ENCODE results near the gene LGALS7. TPM values are rescaled to one million over a fixed set of nuclear protein-coding genes. Genes with fewer than 3 reads are reported as not detected.
"Not testable (repeated sequence)": the region's sequence is repeated elsewhere in the genome, so short reads cannot be mapped to it uniquely, and the experiment has no call there.

Gene LGALS7
- total and polyA plus RNA-seq, 2 of the 4 experiments (the other 2 are of a cell fraction), result not detected

- no peak overlapping the region for H3K9ac ChIP-seq (ENCODE audit: low read depth, low read length)
- CTCF ChIA-PET, result no interaction called here
- intact Hi-C loops (cut with micrococcal nuclease) (no loop called here), in situ Hi-C loops (cut with MboI; ENCODE audit: low sequenced_read_pairs) (no loop called here), dilution Hi-C loops (cut with HindIII; ENCODE audit: low sequenced_read_pairs, unreplicated experiment) (no loop called here)
- no peak overlapping the region for H2AK5ac ChIP-seq (ENCODE audit: low read depth, low read length)
- H3K14ac ChIP-seq (replicated peaks; ENCODE audit: low read depth, low read length), result no peak overlapping the region
- H3K4me2 ChIP-seq (ENCODE audit: low read depth, low read length), result no peak overlapping the region
- TF ChIP-seq RFX5 (IDR thresholded peaks at IDR 0.05; ENCODE audit: low read depth, low read length), result no peak
- no peak for TF ChIP-seq NFE2L2 (IDR thresholded peaks at IDR 0.05; ENCODE audit: low read depth, low read length)
- TF ChIP-seq CEBPB (IDR thresholded peaks at IDR 0.05; ENCODE audit: low read depth, low read length), result no peak
- no peak for TF ChIP-seq RAD21 (IDR thresholded peaks at IDR 0.05; ENCODE audit: low read length)
- no peak for TF ChIP-seq BHLHE40 (IDR thresholded peaks at IDR 0.05; ENCODE audit: low read depth, low read length)
- TF ChIP-seq MAZ (IDR thresholded peaks at IDR 0.05; ENCODE audit: borderline replicate concordance, low read depth, low read length), result no peak
- no peak for TF ChIP-seq ELK1 (IDR thresholded peaks at IDR 0.05; ENCODE audit: borderline replicate concordance, low read depth, low read length)
- H2AFZ ChIP-seq (replicated peaks; ENCODE audit: low read length, poor library complexity), result no peak overlapping the region
- H3K23ac ChIP-seq (ENCODE audit: low read depth, low read length), result no peak overlapping the region
- H3K56ac ChIP-seq (ENCODE audit: extremely low read depth, insufficient read depth, low read length), result no peak overlapping the region
- H3K9me1 ChIP-seq (ENCODE audit: insufficient read depth, low read length), result no peaks in the 10 kb centered on the region
- H3K27me3 ChIP-seq (ENCODE audit: control insufficient read depth, insufficient read depth, low read length), result 0 out of 2 replicates have a peak, but pooled peaks cover 1% of the 10 kb centered on the region
- no peaks in the 10 kb centered on the region for H3K36me3 ChIP-seq (ENCODE audit: control insufficient read depth, insufficient read depth, low read length)
- DNase-seq, result no peak
- no peak overlapping the region for H3K4me3 ChIP-seq (ENCODE audit: insufficient read depth, low read depth, low read length)
- no peaks in the 10 kb centered on the region for H3K79me1 ChIP-seq (ENCODE audit: low read depth in 1 of 2, low read length in 2 of 2)
- no peak overlapping the region for H4K91ac ChIP-seq (ENCODE audit: insufficient read depth, low read depth, low read length)
- no peak overlapping the region for H3K4ac ChIP-seq (ENCODE audit: low read depth, low read length)
- no peak overlapping the region for H2BK5ac ChIP-seq (ENCODE audit: low read depth, low read length, poor library complexity, severe bottlenecking)
- no peak overlapping the region for H2BK15ac ChIP-seq (ENCODE audit: low read depth, low read length)
- no peaks in the 10 kb centered on the region; the same call in 1 of the 2 replicates for H3K9me3 ChIP-seq (ENCODE audit: control insufficient read depth, insufficient read depth, low read length)
- BruUV-seq (replicated peaks), result no TSS peak
- no peak overlapping the region for H4K8ac ChIP-seq (ENCODE audit: low read depth in 2 of 2, low read length in 2 of 2)
- POLR2A ChIA-PET (ENCODE audit: unreplicated experiment), result no interaction called here
- no peak for ATAC-seq (ENCODE audit: low read depth)
- no peak overlapping the region for H3K27ac ChIP-seq (ENCODE audit: insufficient read depth, low read length)
- no peaks in the 10 kb centered on the region for H3K4me1 ChIP-seq (ENCODE audit: control insufficient read depth, insufficient read depth, low read length)
- H2BK120ac ChIP-seq (ENCODE audit: low read depth, low read length), result no peak overlapping the region
- no peaks in the 10 kb centered on the region for H4K20me1 ChIP-seq (ENCODE audit: insufficient read depth, low read length)
- H2BK20ac ChIP-seq (ENCODE audit: low read depth, low read length), result no peak overlapping the region
- H4K5ac ChIP-seq (ENCODE audit: low read depth, low read length), result no peak overlapping the region
- H2AK9ac ChIP-seq (replicated peaks; ENCODE audit: low read depth, low read length, poor library complexity), result no peak overlapping the region
- H3K18ac ChIP-seq (ENCODE audit: low read depth, low read length), result no peak overlapping the region
- 69% methylated on average over 5 of the region's 10 CpGs; no CpG with 5 or more reads in 1 of the 2 experiments for WGBS, 2 experiments (ENCODE audit: extremely low coverage in 2 of 2, insufficient read length in 1 of 2)
These were observed 13.7 kb downstream of the LGALS7 start for GRCh38 chr19:38759590-38760003.

GRCh38 chr19:38754196-38754595, 19.1 kb downstream of the LGALS7 start:
- no CpG with 5 or more reads among the region's 2 CpGs for WGBS, 2 experiments (ENCODE audit: extremely low coverage in 2 of 2, insufficient read length in 1 of 2)

More at GRCh38 chr19:38754196-38754595, 19.1 kb downstream of the LGALS7 start:
- H4K8ac ChIP-seq (ENCODE audit: low read depth in 2 of 2, low read length in 2 of 2); H3K4ac ChIP-seq (ENCODE audit: low read depth, low read length); H2BK20ac ChIP-seq (ENCODE audit: low read depth, low read length); H3K9ac ChIP-seq (ENCODE audit: low read depth, low read length); ATAC-seq (ENCODE audit: low read depth); H2BK15ac ChIP-seq (ENCODE audit: low read depth, low read length); H3K9me3 ChIP-seq (ENCODE audit: control insufficient read depth, insufficient read depth, low read length); H3K36me3 ChIP-seq (ENCODE audit: control insufficient read depth, insufficient read depth, low read length); H3K4me3 ChIP-seq (ENCODE audit: insufficient read depth, low read depth, low read length); H3K18ac ChIP-seq (ENCODE audit: low read depth, low read length); H3K27ac ChIP-seq (ENCODE audit: insufficient read depth, low read length); H4K20me1 ChIP-seq (ENCODE audit: insufficient read depth, low read length); dilution Hi-C loops (cut with HindIII; ENCODE audit: low sequenced_read_pairs, unreplicated experiment); intact Hi-C loops (cut with micrococcal nuclease); BruUV-seq (replicated peaks); H3K4me1 ChIP-seq (ENCODE audit: control insufficient read depth, insufficient read depth, low read length); H2AK9ac ChIP-seq (replicated peaks; ENCODE audit: low read depth, low read length, poor library complexity); H3K79me1 ChIP-seq (ENCODE audit: low read depth in 1 of 2, low read length in 2 of 2); H3K23ac ChIP-seq (ENCODE audit: low read depth, low read length); H3K14ac ChIP-seq (replicated peaks; ENCODE audit: low read depth, low read length); DNase-seq; in situ Hi-C loops (cut with MboI; ENCODE audit: low sequenced_read_pairs); H3K56ac ChIP-seq (ENCODE audit: extremely low read depth, insufficient read depth, low read length); POLR2A ChIA-PET (ENCODE audit: unreplicated experiment); H4K91ac ChIP-seq (ENCODE audit: insufficient read depth, low read depth, low read length); CTCF ChIA-PET; H2AFZ ChIP-seq (replicated peaks; ENCODE audit: low read length, poor library complexity); H2BK5ac ChIP-seq (ENCODE audit: low read depth, low read length, poor library complexity, severe bottlenecking); H4K5ac ChIP-seq (ENCODE audit: low read depth, low read length); H3K4me2 ChIP-seq (ENCODE audit: low read depth, low read length); H2BK120ac ChIP-seq (ENCODE audit: low read depth, low read length); H2AK5ac ChIP-seq (ENCODE audit: low read depth, low read length); H3K27me3 ChIP-seq (ENCODE audit: control insufficient read depth, insufficient read depth, low read length); H3K9me1 ChIP-seq (ENCODE audit: insufficient read depth, low read length): not testable (repeated sequence)
